Ascending aorta (tissue), 2 donors: Measurements from ENCODE around the gene GLYATL1. TPM values are rescaled to one million over a fixed set of nuclear protein-coding genes. Genes with fewer than 3 reads are reported as not detected.

Experiments
- DNase-seq, 2 donors: peaks; one replicate each; pipeline ENCODE4 v3.0.0-alpha.2; 2019; ENCODE audit warnings: low spot score in 2 of 2
- H3K27ac ChIP-seq, 2 donors: fragments of 200-600 bp; sonication (generic); one replicate each; pipeline ENCODE4 v1.5.1; 2016 to 2017; ENCODE audit warnings: mild to moderate bottlenecking in 1 of 2
- H3K27me3 ChIP-seq: fragments of 200-600 bp; sonication (generic); one replicate; pipeline ENCODE4 v1.5.1; 2017
- H3K36me3 ChIP-seq, 2 donors: fragments of 200-600 bp; sonication (generic); one replicate each; pipeline ENCODE4 v1.5.1; 2016
- H3K4me1 ChIP-seq, 2 donors: fragments of 200-600 bp; sonication (generic); one replicate each; pipeline ENCODE4 v1.5.1; 2016 to 2017; ENCODE audit warnings: mild to moderate bottlenecking in 1 of 2
- H3K4me3 ChIP-seq, 2 donors: fragments of 200-600 bp; sonication (generic); one replicate each; pipeline ENCODE4 v1.5.1; 2016 to 2017; ENCODE audit warnings: mild to moderate bottlenecking in 1 of 2
- H3K9me3 ChIP-seq, 2 donors: fragments of 200-600 bp; sonication (generic); one replicate each; pipeline ENCODE4 v1.5.1; 2016
- CTCF ChIP-seq, 3 experiments: fragments of 200-600 bp in 2 of 3; fragments of 450-650 bp in 1 of 3; sonication (generic) in 2 of 3; IDR thresholded peaks; one replicate each; pipeline ENCODE4 v1.5.1; 2016 to 2019; ENCODE audit warnings: antibody characterized with exemption in 3 of 3, mild to moderate bottlenecking in 1 of 3, moderate library complexity in 1 of 3
- intact Hi-C: fragments of 100-400 bp; cut with DNase I; formaldehyde crosslinking; loops from one replicate; pipeline ENCODE4 v1.15.1; 2023
- total RNA-seq: library from RNA; depleted of rRNA; stranded (reverse); fragments of >200 nt; gene quantifications from one replicate; pipeline ENCODE4 v1.1.0, GENCODE V29; 2016

Gene GLYATL1
- total RNA-seq, 1 donor from 2014 or later: 8.6 TPM

GRCh38 chr11:58933661-58934060, 5.6 kb upstream of the GLYATL1 start:
- TF ChIP-seq CTCF (IDR thresholded peaks at IDR 0.05): no peak
- H3K27me3 ChIP-seq: no peaks in the 10 kb centered on the region
- no peaks in the 10 kb centered on the region for H3K36me3 ChIP-seq
- intact Hi-C loops: no loop called here
- H3K9me3 ChIP-seq: no peaks in the 10 kb centered on the region
- DNase-seq: no peak
- no peak overlapping the region for H3K27ac ChIP-seq
- H3K4me1 ChIP-seq: no peaks in the 10 kb centered on the region
- H3K4me3 ChIP-seq: no peak overlapping the region

- no peak for TF ChIP-seq CTCF (IDR thresholded peaks at IDR 0.05)
- Histone ChIP-seq H3K27me3 (no peaks in the 10 kb centered on the region), H3K4me3 (no peak overlapping the region), H3K27ac (no peak overlapping the region), H3K9me3 (no peaks in the 10 kb centered on the region), H3K36me3 (no peaks in the 10 kb centered on the region), H3K4me1 (no peaks in the 10 kb centered on the region)
- intact Hi-C loops: no loop called here
- DNase-seq: no peak
Observed at GRCh38 chr11:58934945-58935513, 4.3 kb upstream of the GLYATL1 start.

- H3K27me3 ChIP-seq: no peaks in the 10 kb centered on the region
- no peak for TF ChIP-seq CTCF (IDR thresholded peaks at IDR 0.05)
- DNase-seq: no peak
- H3K27ac ChIP-seq: no peak overlapping the region
- H3K36me3 ChIP-seq: no peaks in the 10 kb centered on the region
- no peaks in the 10 kb centered on the region for H3K9me3 ChIP-seq
- H3K4me3 ChIP-seq: no peak overlapping the region
- no peaks in the 10 kb centered on the region for H3K4me1 ChIP-seq
- intact Hi-C loops: no loop called here
Observed at GRCh38 chr11:58938398-58938797, 890 bp upstream of the GLYATL1 start.

- no peak for DNase-seq
- no peaks in the 10 kb centered on the region for H3K36me3 ChIP-seq
- H3K9me3 ChIP-seq: no peaks in the 10 kb centered on the region
- H3K4me3 ChIP-seq: no peak overlapping the region
- TF ChIP-seq CTCF (IDR thresholded peaks at IDR 0.05): no peak
- intact Hi-C loops: no loop called here
- H3K4me1 ChIP-seq: no peaks in the 10 kb centered on the region
- no peaks in the 10 kb centered on the region for H3K27me3 ChIP-seq
- H3K27ac ChIP-seq: no peak overlapping the region
Observed at GRCh38 chr11:58940028-58940427, 740 bp downstream of the GLYATL1 start.

- Histone ChIP-seq H3K27ac (no peak overlapping the region), H3K9me3 (no peaks in the 10 kb centered on the region), H3K4me3 (no peak overlapping the region), H3K4me1 (no peaks in the 10 kb centered on the region), H3K27me3 (no peaks in the 10 kb centered on the region), H3K36me3 (no peaks in the 10 kb centered on the region)
- TF ChIP-seq CTCF (IDR thresholded peaks at IDR 0.05): no peak
- intact Hi-C loops: no loop called here
- no peak for DNase-seq
Observed at GRCh38 chr11:58941838-58942237, 2.5 kb downstream of the GLYATL1 start.

- intact Hi-C loops: no loop called here
Observed at GRCh38 chr11:58945663-58946062, 6.4 kb downstream of the GLYATL1 start.

More at GRCh38 chr11:58945663-58946062, 6.4 kb downstream of the GLYATL1 start:
- no peak for DNase-seq
- H3K9me3 ChIP-seq: no peaks in the 10 kb centered on the region
- no peak for TF ChIP-seq CTCF (IDR thresholded peaks at IDR 0.05)
- H3K27ac ChIP-seq: no peak overlapping the region
- H3K36me3 ChIP-seq: no peaks in the 10 kb centered on the region
- no peaks in the 10 kb centered on the region for H3K27me3 ChIP-seq
- H3K4me1 ChIP-seq: no peaks in the 10 kb centered on the region
- H3K4me3 ChIP-seq: no peak overlapping the region
